IMR-90 (cell line): ENCODE measurements around the gene PRIMA1. TPM values are rescaled to one million over a fixed set of nuclear protein-coding genes. Genes with fewer than 3 reads are reported as not detected.

Experiments used
- ATAC-seq: fragments of 200-7000 bp; cut with Tn5 transposase; 2 replicates; pipeline ENCODE4 v1.9.1; 2020; ENCODE audit warnings: low read depth, mild to moderate bottlenecking, moderate library complexity
- BruUV-seq: library from RNA; stranded (reverse); fragments of 400-500 nt; replicated peaks from 2 replicates; lab custom pipeline; 2021; lab: Mats Ljungman, UMichigan
- CTCF ChIA-PET: fragments of 300-600 bp; formaldehyde crosslinking; extraction: SDS; loops from one replicate; lab custom pipeline; 2021; ENCODE audit warnings: antibody characterized with exemption; lab: Yijun Ruan, JAX
- POLR2A ChIA-PET: fragments of 300-600 bp; sonication (Branson Sonifier 250); formaldehyde crosslinking; loops from one replicate; lab custom pipeline; 2022; ENCODE audit warnings: antibody characterized with exemption; ENCODE audit not compliant: unreplicated experiment; lab: Charles Lee
- DNase-seq: peaks from one replicate; pipeline ENCODE4 v3.0.0; 2013
- H2AFZ ChIP-seq: replicated peaks from 2 replicates; pipeline ENCODE3; 2013; ENCODE audit warnings: low read length, mild to moderate bottlenecking; ENCODE audit not compliant: poor library complexity
- H2AK5ac ChIP-seq: 2 replicates; pipeline ENCODE4 v1.6.1; 2013; ENCODE audit warnings: low read depth, low read length, inconsistent platforms
- H2AK9ac ChIP-seq: replicated peaks from 2 replicates; pipeline ENCODE3; 2013; ENCODE audit warnings: mild to moderate bottlenecking, low read depth, low read length, moderate library complexity; ENCODE audit not compliant: poor library complexity
- H2BK120ac ChIP-seq: 2 replicates; pipeline ENCODE4 v1.6.1; 2013; ENCODE audit warnings: low read depth, low read length, inconsistent platforms
- H2BK15ac ChIP-seq: 3 replicates; pipeline ENCODE4 v1.6.1; 2013; ENCODE audit warnings: low read depth, low read length, inconsistent platforms
- H2BK20ac ChIP-seq: 2 replicates; pipeline ENCODE4 v1.6.1; 2013; ENCODE audit warnings: low read depth, mild to moderate bottlenecking, inconsistent platforms, low read length, moderate library complexity
- H2BK5ac ChIP-seq: 2 replicates; pipeline ENCODE4 v1.6.1; 2013; ENCODE audit warnings: mild to moderate bottlenecking, low read depth, low read length, inconsistent platforms; ENCODE audit not compliant: poor library complexity, severe bottlenecking
- H3K14ac ChIP-seq: replicated peaks from 2 replicates; pipeline ENCODE4 v1.6.1; 2013; ENCODE audit warnings: low read depth, low read length, inconsistent platforms
- H3K18ac ChIP-seq: 2 replicates; pipeline ENCODE4 v1.6.1; 2013; ENCODE audit warnings: low read depth, low read length, control low read depth
- H3K23ac ChIP-seq: 2 replicates; pipeline ENCODE4 v1.6.1; 2013; ENCODE audit warnings: low read depth, low read length, inconsistent platforms
- H3K27ac ChIP-seq: 2 replicates; pipeline ENCODE4 v1.5.1; 2013; ENCODE audit warnings: mild to moderate bottlenecking, control low read depth, low read length; ENCODE audit not compliant: insufficient read depth
- H3K27me3 ChIP-seq: 2 replicates; pipeline ENCODE4 v1.6.1; 2013; ENCODE audit warnings: low read length; ENCODE audit not compliant: control insufficient read depth, insufficient read depth
- H3K36me3 ChIP-seq: 2 replicates; pipeline ENCODE4 v1.6.1; 2013; ENCODE audit warnings: low read length, mixed read lengths; ENCODE audit not compliant: control insufficient read depth, insufficient read depth
- H3K4ac ChIP-seq: 2 replicates; pipeline ENCODE4 v1.6.1; 2013; ENCODE audit warnings: low read depth, low read length, inconsistent platforms
- H3K4me1 ChIP-seq: 2 replicates; pipeline ENCODE4 v1.6.1; 2013; ENCODE audit warnings: low read length, mixed read lengths; ENCODE audit not compliant: control insufficient read depth, insufficient read depth
- H3K4me2 ChIP-seq: 2 replicates; pipeline ENCODE4 v1.6.1; 2013; ENCODE audit warnings: low read depth, mild to moderate bottlenecking, control low read depth, low read length, moderate library complexity
- H3K4me3 ChIP-seq: 2 replicates; pipeline ENCODE4 v1.5.1; 2013; ENCODE audit warnings: low read depth, mild to moderate bottlenecking, control low read depth, low read length, moderate library complexity; ENCODE audit not compliant: insufficient read depth
- H3K56ac ChIP-seq: 2 replicates; pipeline ENCODE4 v1.6.1; 2013; ENCODE audit warnings: low read length, inconsistent platforms; ENCODE audit not compliant: insufficient read depth; ENCODE audit errors: extremely low read depth
- H3K79me1 ChIP-seq, 2 experiments: 2 replicates each; pipeline ENCODE4 v1.6.1; 2013; ENCODE audit warnings: low read length in 2 of 2, inconsistent platforms in 1 of 2, low read depth in 1 of 2
- H3K9ac ChIP-seq: 2 replicates; pipeline ENCODE4 v1.6.1; 2013; ENCODE audit warnings: low read depth, low read length, control low read depth
- H3K9me1 ChIP-seq: 2 replicates; pipeline ENCODE4 v1.6.1; 2013; ENCODE audit warnings: low read length, inconsistent platforms; ENCODE audit not compliant: insufficient read depth
- H3K9me3 ChIP-seq: 2 replicates; pipeline ENCODE4 v1.6.1; 2013; ENCODE audit warnings: low read length; ENCODE audit not compliant: control insufficient read depth, insufficient read depth
- H4K20me1 ChIP-seq: 2 replicates; pipeline ENCODE4 v1.6.1; 2013; ENCODE audit warnings: low read length, inconsistent platforms; ENCODE audit not compliant: insufficient read depth
- H4K5ac ChIP-seq: 2 replicates; pipeline ENCODE4 v1.6.1; 2013; ENCODE audit warnings: mild to moderate bottlenecking, low read depth, low read length, control low read depth
- H4K8ac ChIP-seq, 2 experiments: 2 replicates each; pipeline ENCODE4 v1.6.1; 2013; ENCODE audit warnings: low read depth in 2 of 2, low read length in 2 of 2, control low read depth in 1 of 2, inconsistent platforms in 1 of 2
- H4K91ac ChIP-seq: 2 replicates; pipeline ENCODE4 v1.6.1; 2013; ENCODE audit warnings: low read depth, low read length, inconsistent platforms; ENCODE audit not compliant: insufficient read depth
- BHLHE40 ChIP-seq: fragments of 150-350 bp; IDR thresholded peaks from 2 replicates; pipeline ENCODE4 v1.6.1; 2016; ENCODE audit warnings: mild to moderate bottlenecking, low read depth, low read length
- CHD1 ChIP-seq: IDR thresholded peaks from 2 replicates; pipeline ENCODE4 v1.6.1; 2012; ENCODE audit warnings: low read depth, low read length, improper control_type of control experiment
- CTCF ChIP-seq: conservative IDR thresholded peaks from 2 replicates; pipeline ENCODE4 v1.5.1; 2012; ENCODE audit warnings: mild to moderate bottlenecking, low read depth, low read length, improper control_type of control experiment
- ELK1 ChIP-seq: fragments of 150-350 bp; IDR thresholded peaks from 2 replicates; pipeline ENCODE4 v1.6.1; 2016; ENCODE audit warnings: low read depth, mild to moderate bottlenecking, low read length, moderate library complexity, borderline replicate concordance
- FOS ChIP-seq: fragments of 150-350 bp; IDR thresholded peaks from 2 replicates; pipeline ENCODE4 v1.6.1; 2016; ENCODE audit warnings: low read depth, low read length
- MAZ ChIP-seq: IDR thresholded peaks from 2 replicates; pipeline ENCODE4 v1.6.1; 2012; ENCODE audit warnings: low read depth, mild to moderate bottlenecking, low read length, improper control_type of control experiment, moderate library complexity, borderline replicate concordance
- MXI1 ChIP-seq: IDR thresholded peaks from 2 replicates; pipeline ENCODE4 v1.6.1; 2012; ENCODE audit warnings: low read depth, mild to moderate bottlenecking, low read length, moderate library complexity, borderline replicate concordance
- POLR2A ChIP-seq: IDR thresholded peaks from 2 replicates; pipeline ENCODE4 v1.6.1; 2012; ENCODE audit warnings: mild to moderate bottlenecking, low read depth, low read length
- RAD21 ChIP-seq: IDR thresholded peaks from 2 replicates; pipeline ENCODE4 v1.6.1; 2012; ENCODE audit warnings: low read length, improper control_type of control experiment
- RFX5 ChIP-seq: IDR thresholded peaks from 2 replicates; pipeline ENCODE4 v1.8.0; 2012; ENCODE audit warnings: low read depth, mild to moderate bottlenecking, low read length, moderate library complexity
- SMC3 ChIP-seq: fragments of 150-350 bp; IDR thresholded peaks from 2 replicates; pipeline ENCODE4 v1.6.1; 2016; ENCODE audit warnings: low read depth, mild to moderate bottlenecking, antibody characterized with exemption, low read length, moderate library complexity
- USF2 ChIP-seq: fragments of 150-350 bp; IDR thresholded peaks from 2 replicates; pipeline ENCODE4 v1.6.1; 2017; ENCODE audit warnings: mild to moderate bottlenecking, antibody characterized with exemption, low read length, low read depth
- WGBS, 2 experiments: methylation state at CpG; one replicate each; pipeline versions ENCODE4 v1.1.5 to v1.1.7; 2013; ENCODE audit warnings: missing lambda C conversion rate in 2 of 2; ENCODE audit not compliant: insufficient read length in 1 of 2; ENCODE audit errors: extremely low coverage in 2 of 2; 5-methylcytosine and 5-hydroxymethylcytosine counted together
- dilution Hi-C: fragments of 300-500 bp; cut with HindIII; formaldehyde crosslinking; loops from one replicate; pipeline ENCODE4 v1.14.3; 2018; ENCODE audit warnings: low sequenced_read_pairs; ENCODE audit not compliant: unreplicated experiment
- in situ Hi-C: fragments of 300-500 bp; cut with MboI; formaldehyde crosslinking; loops from 3 replicates; pipeline ENCODE4 v1.14.3; 2019; ENCODE audit warnings: low sequenced_read_pairs, inconsistent platforms, mixed read lengths
- intact Hi-C: fragments of 100-400 bp; cut with micrococcal nuclease; formaldehyde crosslinking; loops from 2 replicates; pipeline ENCODE4 v1.10.0; 2022
- polyA plus RNA-seq, 3 experiments: library from polyadenylated mRNA; depleted of rRNA; stranded (reverse); fragments of >200 nt; gene quantifications; 2 replicates each; pipeline ENCODE4 v1.2.3, GENCODE V29; 2012; ENCODE audit warnings: low replicate concordance in 1 of 3
- total RNA-seq: library from RNA; depleted of rRNA; stranded (reverse); fragments of >200 nt; gene quantifications from 2 replicates; pipeline ENCODE4 v1.2.3, GENCODE V29; 2012

PRIMA1 gene
- total and polyA plus RNA-seq, 2 of the 4 experiments (the other 2 are of a cell fraction), result not detected

- DNase-seq (no peak), ATAC-seq (no peak)
- Histone ChIP-seq H2BK15ac (no peak overlapping the region), H3K9ac (no peak overlapping the region), H4K5ac (no peak overlapping the region), H3K9me1 (no peaks in the 10 kb centered on the region), H4K20me1 (no peaks in the 10 kb centered on the region), H4K8ac (no peak overlapping the region), H3K36me3 (no peaks in the 10 kb centered on the region), H2BK120ac (no peak overlapping the region), H3K27me3 (no peaks in the 10 kb centered on the region), H3K14ac (no peak overlapping the region), H2BK20ac (no peak overlapping the region), H4K91ac (no peak overlapping the region), H2AFZ (no peak overlapping the region), H3K4me2 (no peak overlapping the region), H2BK5ac (no peak overlapping the region), H3K27ac (no peak overlapping the region), H2AK9ac (no peak overlapping the region), H3K23ac (no peak overlapping the region), H2AK5ac (no peak overlapping the region), H3K4me1 (no peaks in the 10 kb centered on the region), H3K4me3 (no peak overlapping the region), H3K56ac (no peak overlapping the region), H3K4ac (no peak overlapping the region), H3K79me1 (no peaks in the 10 kb centered on the region), H3K18ac (no peak overlapping the region), H3K9me3 (peaks cover 10% of the 10 kb centered on the region; the same call in 1 of the 2 replicates)
- dilution Hi-C loops, result no loop called here
- TF ChIP-seq RFX5 (no peak), USF2 (no peak; the same call in 1 of the 2 replicates), SMC3 (no peak), FOS (no peak), POLR2A (no peak), MXI1 (no peak), BHLHE40 (no peak), MAZ (no peak), CHD1 (no peak), ELK1 (no peak), CTCF (no peak), RAD21 (no peak)
- in situ Hi-C loops, result no loop called here
- no CpG with 5 or more reads among the region's 2 CpGs for WGBS, 2 experiments
- BruUV-seq, result no TSS peak
- ChIA-PET POLR2A (no interaction called here), CTCF (no interaction called here)
- intact Hi-C loops, result no loop called here
These were observed 86.7 kb downstream of the PRIMA1 start for GRCh38 chr14:93701562-93701961.
